MG63 (cell line): ENCODE measurements around the gene DNAH11. TPM values are rescaled to one million over a fixed set of nuclear protein-coding genes. Genes with fewer than 3 reads are reported as not detected.
A peak's percentile ranks its signal among the peaks of the same experiment; 100 is the strongest.

ENCODE experiments used
- DNase-seq: peaks from one replicate; pipeline ENCODE4 v3.0.0-alpha.2; 2020
- H3K27me3 ChIP-seq: fragments of 250-450 bp; sonication (Bioruptor Pico); 2 replicates; pipeline ENCODE4 v1.5.1; 2020; ENCODE audit warnings: mild to moderate bottlenecking, moderate library complexity
- H3K36me3 ChIP-seq: fragments of 250-450 bp; sonication (Bioruptor Pico); 2 replicates; pipeline ENCODE4 v1.5.1; 2020; ENCODE audit warnings: mild to moderate bottlenecking, moderate library complexity
- H3K4me3 ChIP-seq: fragments of 250-450 bp; sonication (Bioruptor Pico); 2 replicates; pipeline ENCODE4 v1.5.1; 2020; ENCODE audit warnings: mild to moderate bottlenecking, moderate library complexity
- H3K9me3 ChIP-seq: fragments of 250-450 bp; sonication (Bioruptor Pico); 2 replicates; pipeline ENCODE4 v1.5.1; 2020; ENCODE audit warnings: mild to moderate bottlenecking, moderate library complexity
- total RNA-seq: library from RNA; depleted of rRNA; stranded (reverse); fragments of >200 nt; shearing (Covaris generic); gene quantifications from 2 replicates; pipeline ENCODE4 v1.2.3, GENCODE V29; 2014; ENCODE audit warnings: low replicate concordance; rRNA removed

Gene DNAH11
- total RNA-seq, 1 experiment from 2014 or later: not detected

GRCh38 chr7:21941611-21942141 is 398.8 kb downstream of the DNAH11 start:
- Histone ChIP-seq H3K9me3 (peaks cover 11% of the 10 kb centered on the region), H3K4me3 (no peak overlapping the region), H3K36me3 (peaks cover 36% of the 10 kb centered on the region), H3K27me3 (no peaks in the 10 kb centered on the region)
- DNase-seq: peak; percentile 41

DNA sequence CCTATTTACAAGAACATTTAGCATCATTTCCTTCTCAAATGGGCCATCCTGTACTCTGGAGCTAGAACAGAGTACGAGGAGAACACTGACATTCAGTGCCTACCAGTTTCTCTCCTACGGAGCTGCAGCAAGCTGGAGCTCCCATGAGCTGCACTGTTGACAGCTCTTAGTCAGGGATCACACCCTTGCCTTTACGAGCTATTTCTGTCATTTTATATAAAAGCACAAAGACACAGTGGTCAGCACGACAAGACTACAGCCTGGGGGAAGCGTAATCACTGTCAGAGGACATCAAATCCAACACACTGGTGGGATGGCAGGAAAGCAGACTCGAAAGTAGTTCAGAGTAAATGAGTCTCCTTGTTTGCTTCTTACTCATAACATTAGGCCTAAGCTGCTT is 400.1 kb downstream of the DNAH11 start:
- Histone ChIP-seq H3K27me3 (no peaks in the 10 kb centered on the region), H3K4me3 (no peak overlapping the region), H3K36me3 (peaks cover 23% of the 10 kb centered on the region), H3K9me3 (peaks cover under 1% of the 10 kb centered on the region; the same call in 1 of the 2 replicates)
- no peak for DNase-seq

DNA sequence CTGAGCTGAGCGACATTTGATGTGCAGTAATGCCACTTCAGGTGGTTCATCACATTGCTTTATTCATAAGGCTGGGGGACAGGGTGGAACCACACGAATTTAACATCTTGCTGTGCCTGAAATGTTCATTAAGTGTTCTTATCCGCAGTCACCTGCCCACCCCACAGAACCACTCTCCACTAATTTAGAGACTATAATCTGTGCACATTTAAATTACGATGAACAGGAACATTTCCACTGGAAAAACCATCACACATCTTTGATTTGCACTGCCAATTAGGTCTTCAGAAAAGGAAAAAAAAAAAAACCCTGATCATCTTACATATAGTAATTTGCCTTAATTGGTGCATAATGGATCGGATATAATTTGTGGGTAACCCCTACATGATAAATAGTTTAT is 400.6 kb downstream of the DNAH11 start:
- H3K36me3 ChIP-seq: peaks cover 21% of the 10 kb centered on the region
- DNase-seq: no peak
- peak overlapping the region; percentile 92 for H3K4me3 ChIP-seq
- no peaks in the 10 kb centered on the region for H3K27me3 ChIP-seq
- no peaks in the 10 kb centered on the region for H3K9me3 ChIP-seq

DNA sequence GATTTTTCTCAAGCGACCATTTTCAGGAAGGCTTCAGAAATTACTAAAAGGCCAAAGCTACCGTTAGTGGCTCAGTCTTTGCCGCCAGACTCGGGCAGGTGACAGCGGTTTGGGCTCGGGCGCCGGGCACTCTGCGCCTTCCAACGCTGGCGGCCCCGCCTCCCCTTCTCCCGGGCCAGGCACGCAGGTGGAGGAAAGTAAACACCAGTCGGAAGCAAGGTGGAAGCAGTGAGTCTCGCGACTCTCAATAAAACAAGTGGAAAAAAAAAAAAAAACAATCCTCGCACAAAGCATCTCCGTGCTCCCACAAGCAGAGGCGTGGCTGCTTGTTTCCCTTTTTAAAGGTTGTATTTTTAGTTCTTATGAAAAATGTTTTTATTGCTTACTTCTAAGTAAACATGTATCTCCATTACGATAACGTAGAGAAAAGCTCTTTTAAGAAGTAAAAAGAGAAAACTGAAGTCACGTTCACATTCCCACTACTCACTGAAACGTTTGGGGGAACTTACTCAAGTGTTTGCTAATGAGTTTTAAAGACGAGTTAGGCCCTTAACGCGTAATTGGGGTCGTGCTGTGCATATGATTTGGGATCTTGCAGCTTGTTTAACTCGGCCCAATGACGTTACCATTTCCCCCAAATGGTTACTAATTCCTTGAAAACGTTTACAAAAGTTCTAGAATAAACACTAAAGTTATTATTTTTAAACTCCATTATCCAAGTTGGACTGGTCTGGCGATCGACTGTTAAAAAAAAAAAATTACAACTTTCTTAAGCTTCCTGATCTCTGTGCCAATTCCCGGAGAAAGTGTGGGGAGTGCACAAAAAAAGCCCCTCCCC is 402.0 kb downstream of the DNAH11 start:
- Histone ChIP-seq H3K27me3 (no peaks in the 10 kb centered on the region), H3K36me3 (peaks cover 11% of the 10 kb centered on the region), H3K9me3 (no peaks in the 10 kb centered on the region), H3K4me3 (peak overlapping the region; percentile 92)
- peak; percentile 23 for DNase-seq

DNA sequence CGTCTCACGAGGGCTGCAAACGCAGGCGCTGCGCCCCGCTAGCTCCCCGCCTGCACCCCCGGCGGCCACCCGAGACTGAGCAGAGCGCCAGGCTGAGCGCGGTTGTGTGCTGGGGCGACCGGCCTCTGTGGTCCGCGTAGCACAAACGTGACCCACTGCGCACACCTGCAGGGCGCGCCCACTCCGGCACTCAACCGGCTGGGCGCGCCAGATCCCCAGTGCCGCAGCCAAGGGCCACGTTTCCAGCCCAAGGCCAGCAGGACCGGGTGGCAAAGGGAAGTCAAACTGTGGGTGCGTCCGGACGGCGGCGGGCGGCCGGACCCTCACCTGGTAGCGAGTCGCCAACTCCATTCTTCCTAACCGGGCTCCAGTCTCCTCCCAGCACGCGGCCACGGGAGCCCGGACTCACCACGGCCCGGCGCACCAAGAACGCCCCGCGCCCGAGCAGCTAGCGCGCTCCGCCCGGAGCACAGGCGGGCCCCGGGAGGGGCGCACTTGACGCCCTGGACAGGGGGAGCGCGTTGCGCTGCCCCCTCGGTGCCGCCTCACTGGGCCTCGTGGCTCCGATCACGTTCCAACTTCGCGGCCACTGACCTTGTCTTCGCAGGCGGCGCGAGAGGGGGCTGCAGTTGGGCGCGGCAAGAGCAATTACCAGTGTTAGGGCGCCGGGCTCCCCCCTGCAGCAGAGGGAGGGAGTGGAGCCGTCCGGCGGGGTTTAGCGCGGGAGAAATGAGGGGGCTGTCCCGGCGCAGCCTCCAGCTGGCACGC is 402.8 kb downstream of the DNAH11 start, which contains the start of gene CDCA7L:
Gene CDCA7L (minus strand): TSS at position 446 of the 768 bp plus-strand sequence. CDS start 95 bp downstream, at position 351.
- no peaks in the 10 kb centered on the region for H3K9me3 ChIP-seq
- no peaks in the 10 kb centered on the region for H3K27me3 ChIP-seq
- H3K4me3 ChIP-seq: peak within 1 kb of the TSS; percentile 92
- peak; percentile 91 for DNase-seq
- peaks cover 11% of the 10 kb centered on the region for H3K36me3 ChIP-seq

GRCh38 chr7:21946222-21946709 is 403.4 kb downstream of the DNAH11 start:
- Histone ChIP-seq H3K4me3 (peak overlapping the region; percentile 92), H3K36me3 (peaks cover 11% of the 10 kb centered on the region), H3K9me3 (no peaks in the 10 kb centered on the region), H3K27me3 (no peaks in the 10 kb centered on the region; the same call in 1 of the 2 replicates)
- no peak for DNase-seq

DNA sequence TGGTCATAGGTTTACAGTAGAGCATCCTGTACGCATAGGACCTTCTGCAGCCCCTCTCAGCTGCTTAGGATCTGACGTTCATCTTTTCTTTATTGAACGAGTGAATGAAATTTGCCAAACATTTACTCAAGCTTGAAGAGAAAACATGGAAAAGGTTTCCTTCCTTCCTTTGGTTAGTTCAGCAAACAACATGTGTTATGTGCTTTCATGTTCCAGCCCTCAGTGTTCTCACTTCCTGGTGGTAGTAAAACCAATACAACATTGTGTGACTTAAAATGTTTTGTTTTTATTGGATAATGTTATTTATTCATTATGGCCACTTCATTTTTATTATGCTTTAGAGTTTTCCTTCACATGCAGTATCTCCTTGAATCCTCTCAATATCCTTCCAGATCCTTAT is 404.2 kb downstream of the DNAH11 start:
- no peak for DNase-seq
- H3K4me3 ChIP-seq: no peak overlapping the region

DNA sequence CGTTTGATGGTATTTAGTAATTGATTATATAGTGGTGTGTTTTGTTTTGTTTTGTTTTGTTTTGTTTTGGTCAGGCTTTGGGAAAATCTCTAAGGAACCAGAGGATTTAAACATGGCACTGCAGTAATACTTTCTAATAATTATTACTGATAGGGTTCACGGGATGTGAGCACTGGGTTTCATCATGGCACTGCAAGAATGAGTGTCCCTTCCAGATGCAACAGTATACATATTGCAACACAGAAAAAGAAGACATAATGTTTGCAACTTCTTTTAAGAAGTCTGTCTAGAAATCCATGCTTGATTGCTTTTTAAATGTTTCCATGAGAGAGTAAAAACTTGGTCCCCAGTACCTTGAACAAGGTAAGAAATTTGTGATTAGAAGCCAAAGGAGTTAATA is 405.1 kb downstream of the DNAH11 start:
- peaks cover 8% of the 10 kb centered on the region for H3K36me3 ChIP-seq
- no peak for DNase-seq

More for the DNA sequence above, 404.2 kb downstream of the DNAH11 start:
- H3K36me3 ChIP-seq: peaks cover 11% of the 10 kb centered on the region
- H3K27me3 ChIP-seq: no peaks in the 10 kb centered on the region; the same call in 1 of the 2 replicates
- H3K9me3 ChIP-seq: no peaks in the 10 kb centered on the region

DNA sequence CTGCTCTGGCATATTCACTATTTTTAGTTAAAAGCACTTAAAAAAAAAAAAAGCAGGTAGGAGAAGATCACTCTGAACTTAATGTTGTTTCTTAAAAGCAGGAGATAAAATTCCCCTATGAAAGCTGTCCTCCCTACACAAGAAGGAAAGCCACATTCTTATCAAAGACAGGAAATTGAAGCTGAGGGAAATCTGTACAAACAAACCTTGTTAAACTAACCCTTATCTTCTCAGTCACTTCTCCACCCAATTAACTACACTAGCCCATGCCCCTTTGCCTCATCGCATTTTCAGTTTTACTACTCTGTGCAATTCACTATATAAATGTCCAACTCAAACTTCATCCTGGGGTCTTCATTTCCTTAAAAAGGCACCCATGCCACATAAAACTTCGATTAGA is 405.5 kb downstream of the DNAH11 start:
- DNase-seq: no peak
- no peak overlapping the region for H3K4me3 ChIP-seq
- peaks cover 4% of the 10 kb centered on the region for H3K36me3 ChIP-seq
- no peaks in the 10 kb centered on the region; the same call in 1 of the 2 replicates for H3K27me3 ChIP-seq
- no peaks in the 10 kb centered on the region for H3K9me3 ChIP-seq

More for the DNA sequence above, 405.1 kb downstream of the DNAH11 start:
- H3K27me3 ChIP-seq: no peaks in the 10 kb centered on the region; the same call in 1 of the 2 replicates
- H3K9me3 ChIP-seq: no peaks in the 10 kb centered on the region
- H3K4me3 ChIP-seq: no peak overlapping the region

DNA sequence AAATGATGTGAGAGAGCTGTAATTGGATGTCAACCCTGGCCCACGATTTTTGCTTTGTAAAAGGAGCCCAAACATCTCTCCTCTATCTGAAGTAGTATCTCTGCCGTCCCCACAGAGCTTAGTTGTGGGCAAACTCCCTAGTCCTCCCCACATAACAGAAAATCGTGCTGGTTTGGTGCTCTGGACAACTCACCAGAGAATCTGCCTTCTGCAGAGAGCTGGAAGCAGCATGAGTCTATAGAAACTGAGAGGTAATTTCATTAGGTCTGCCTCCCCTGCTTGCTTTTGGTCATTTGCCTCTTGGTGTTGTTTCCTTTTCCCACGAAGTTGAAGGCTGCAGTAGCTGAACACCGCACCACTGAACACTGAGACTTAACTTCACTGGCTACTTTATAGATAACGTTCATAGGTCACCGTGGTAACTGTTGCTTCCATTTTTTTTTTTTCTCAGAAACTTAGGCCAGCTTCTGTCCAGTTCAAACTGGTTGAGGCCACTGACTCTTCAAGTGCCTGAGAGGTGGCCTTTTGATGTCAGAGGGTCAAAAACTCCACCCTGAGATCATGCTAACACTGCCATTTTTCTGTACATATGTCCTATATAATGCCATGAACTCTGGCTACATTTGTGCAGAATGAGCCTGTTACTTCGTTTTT is 406.2 kb downstream of the DNAH11 start:
- H3K4me3 ChIP-seq: no peak overlapping the region
- H3K36me3 ChIP-seq: no peaks in the 10 kb centered on the region
- no peak for DNase-seq
- H3K27me3 ChIP-seq: no peaks in the 10 kb centered on the region; the same call in 1 of the 2 replicates
- no peaks in the 10 kb centered on the region for H3K9me3 ChIP-seq

Other genes starting within 250 kb of the DNAH11 start
- 4.6 and 4.7 TPM in 2 replicates for gene SP4, start 115.0 kb upstream of the DNAH11 start, total RNA-seq